Liver (tissue), 9 donors: Measurements from ENCODE around the gene RTL10. TPM values are rescaled to one million over a fixed set of nuclear protein-coding genes. Genes with fewer than 3 reads are reported as not detected.

Experiments
- DNase-seq: peaks from one replicate; pipeline ENCODE4 v3.0.0-alpha.2; 2017; ENCODE audit warnings: low spot score
- H3K27ac ChIP-seq, 2 donors: one replicate each; pipeline ENCODE4 v1.7.0; 2013; ENCODE audit warnings: inconsistent platforms in 2 of 2, low read length in 2 of 2, control low read depth in 1 of 2, low read depth in 1 of 2, mild to moderate bottlenecking in 1 of 2
- H3K27me3 ChIP-seq, 4 donors: one replicate each; pipeline versions ENCODE4 v1.6.1 to v1.7.0; 2013; ENCODE audit warnings: low read length in 3 of 4, inconsistent platforms in 1 of 4, mild to moderate bottlenecking in 1 of 4, moderate library complexity in 1 of 4; ENCODE audit not compliant: control insufficient read depth in 4 of 4, insufficient read depth in 4 of 4
- H3K36me3 ChIP-seq, 4 donors: one replicate each; pipeline versions ENCODE4 v1.6.1 to v1.7.0; 2013; ENCODE audit warnings: low read length in 3 of 4, mild to moderate bottlenecking in 3 of 4, low read depth in 1 of 4, moderate library complexity in 1 of 4; ENCODE audit not compliant: control insufficient read depth in 4 of 4, insufficient read depth in 3 of 4
- H3K4me1 ChIP-seq, 4 donors: one replicate each; pipeline versions ENCODE4 v1.6.1 to v1.7.0; 2013; ENCODE audit warnings: low read length in 3 of 4, mild to moderate bottlenecking in 3 of 4, moderate library complexity in 1 of 4; ENCODE audit not compliant: control insufficient read depth in 4 of 4, insufficient read depth in 4 of 4
- H3K4me3 ChIP-seq, 3 donors: one replicate each; pipeline versions ENCODE4 v1.6.1 to v1.7.0; 2013; ENCODE audit warnings: low read length in 3 of 3, control low read depth in 1 of 3, low read depth in 1 of 3, mild to moderate bottlenecking in 1 of 3
- H3K9ac ChIP-seq, 2 donors: one replicate each; pipeline ENCODE4 v1.7.0; 2013; ENCODE audit warnings: low read length in 2 of 2, mild to moderate bottlenecking in 2 of 2, moderate library complexity in 2 of 2, control low read depth in 1 of 2, low read depth in 1 of 2
- H3K9me3 ChIP-seq, 4 donors: one replicate each; pipeline versions ENCODE4 v1.6.1 to v1.7.0; 2013; ENCODE audit warnings: low read length in 3 of 4; ENCODE audit not compliant: control insufficient read depth in 4 of 4
- EGR1 ChIP-seq, 2 donors: IDR thresholded peaks; 2 replicates each; pipeline ENCODE4 v1.6.1; 2016 to 2018; ENCODE audit warnings: antibody characterized with exemption in 2 of 2, low read depth in 2 of 2
- FOXA1 ChIP-seq: IDR thresholded peaks from 2 replicates; pipeline ENCODE4 v1.6.1; 2016; ENCODE audit warnings: antibody characterized with exemption
- FOXA2 ChIP-seq: IDR thresholded peaks from 2 replicates; pipeline ENCODE4 v1.6.1; 2016; ENCODE audit warnings: antibody characterized with exemption
- GABPA ChIP-seq, 2 donors: IDR thresholded peaks in 1 of 2; conservative IDR thresholded peaks in 1 of 2; 2 replicates each; pipeline ENCODE4 v1.6.1; 2016; ENCODE audit warnings: antibody characterized with exemption in 2 of 2, mild to moderate bottlenecking in 1 of 2, moderate library complexity in 1 of 2
- HNF4A ChIP-seq, 2 donors: conservative IDR thresholded peaks; 2 replicates each; pipeline ENCODE4 v1.6.1; 2016; ENCODE audit warnings: antibody characterized with exemption in 2 of 2, mild to moderate bottlenecking in 2 of 2
- HNF4G ChIP-seq: IDR thresholded peaks from 2 replicates; pipeline ENCODE4 v1.6.1; 2016; ENCODE audit warnings: antibody characterized with exemption
- JUND ChIP-seq, 2 donors: IDR thresholded peaks; 2 replicates each; pipeline ENCODE4 v1.6.1; 2016; ENCODE audit warnings: antibody characterized with exemption in 2 of 2
- MAX ChIP-seq: IDR thresholded peaks from 2 replicates; pipeline ENCODE4 v1.6.1; 2016; ENCODE audit warnings: antibody characterized with exemption
- NR2F2 ChIP-seq: IDR thresholded peaks from 2 replicates; pipeline ENCODE4 v1.6.1; 2016; ENCODE audit warnings: antibody characterized with exemption
- RAD21 ChIP-seq, 2 donors: IDR thresholded peaks; 2 replicates each; pipeline ENCODE4 v1.6.1; 2016; ENCODE audit warnings: antibody characterized with exemption in 2 of 2, mild to moderate bottlenecking in 2 of 2
- REST ChIP-seq: IDR thresholded peaks from 2 replicates; pipeline ENCODE4 v1.6.1; 2016; ENCODE audit warnings: antibody characterized with exemption, mild to moderate bottlenecking
- RXRA ChIP-seq, 2 donors: IDR thresholded peaks; 2 replicates each; pipeline ENCODE4 v1.6.1; 2017 to 2018; ENCODE audit warnings: antibody characterized with exemption in 2 of 2, mild to moderate bottlenecking in 1 of 2
- SP1 ChIP-seq: IDR thresholded peaks from 2 replicates; pipeline ENCODE4 v1.6.1; 2018; ENCODE audit warnings: antibody characterized with exemption, mild to moderate bottlenecking
- TAF1 ChIP-seq: conservative IDR thresholded peaks from 2 replicates; pipeline ENCODE4 v1.6.1; 2016; ENCODE audit warnings: antibody characterized with exemption, mild to moderate bottlenecking
- YY1 ChIP-seq: IDR thresholded peaks from 2 replicates; pipeline ENCODE4 v1.6.1; 2016; ENCODE audit warnings: antibody characterized with exemption, mild to moderate bottlenecking
- WGBS: extraction: QIAGEN DNeasy Blood & Tissue Kit; methylation state at CpG from one replicate; pipeline ENCODE4 v1.1.7; 2013; 5-methylcytosine and 5-hydroxymethylcytosine counted together
- polyA plus RNA-seq, 2 donors: library from polyadenylated mRNA; stranded (reverse) in 1 of 2; unstranded in 1 of 2; fragments of 200-250 nt in 1 of 2; fragments of >200 nt in 1 of 2; fragmentation: Nextera tagmentation in 1 of 2; extraction: Ambion mirVana in 1 of 2; gene quantifications; one replicate each; pipeline versions ENCODE4 v1.2.1 to v1.2.3, GENCODE V29; 2013 to 2015
- total RNA-seq, 2 donors: library from RNA; depleted of rRNA; stranded (reverse); fragments of >200 nt; gene quantifications; one replicate each; pipeline ENCODE4 v1.2.3, GENCODE V29; 2014
- TF ChIP-seq, protein P1 (sequence below): IDR thresholded peaks from 2 replicates; pipeline ENCODE4 v1.6.1; 2016; ENCODE audit warnings: antibody characterized with exemption
- TF ChIP-seq, protein P2 (sequence below): fragments of 150-350 bp; IDR thresholded peaks from 2 replicates; pipeline ENCODE4 v1.5.1; 2017; ENCODE audit warnings: improper control_type of control experiment, low read depth, low read length; ENCODE audit not compliant: missing input control
- TF ChIP-seq, protein P3 (sequence below): IDR thresholded peaks from 2 replicates; pipeline ENCODE4 v1.6.1; 2016; ENCODE audit warnings: antibody characterized with exemption
- donor health status: healthy.
- donor health status: healthy.
- donor health status: healthy.
- donor health status: healthy.
- donor health status: healthy.

The RTL10 gene
- total and polyA plus RNA-seq, 4 donors: 4.2 to 8.3 (median 7.4) TPM

GRCh38 chr22:19875061-19875530 lies 20.4 kb upstream of the RTL10 start:
- no peaks in the 10 kb centered on the region for H3K27me3 ChIP-seq
- no peak overlapping the region for H3K4me3 ChIP-seq
- 88% methylated on average over 12 of the region's 12 CpGs for WGBS
- no peak overlapping the region for H3K9ac ChIP-seq
- no peaks in the 10 kb centered on the region for H3K4me1 ChIP-seq
- no peak for DNase-seq
- H3K9me3 ChIP-seq: no peaks in the 10 kb centered on the region
- peaks cover 0 to 10% (median 3%) of the 10 kb centered on the region in 4 donors for H3K36me3 ChIP-seq
- no peak for TF ChIP-seq MAX
- no peak for TF ChIP-seq GABPA (IDR thresholded peaks at IDR 0.05 in 1 of 2, conservative IDR thresholded peaks at IDR 0.05 in 1 of 2)
- TF ChIP-seq NR2F2: no peak
- TF ChIP-seq FOXA1: no peak
- TF ChIP-seq SP1: no peak
- TF ChIP-seq EGR1 (IDR thresholded peaks at IDR 0.05; ENCODE audit: low read depth in 2 of 2): no peak
- TF ChIP-seq FOXA2: no peak
- no peak for TF ChIP-seq TAF1
- TF ChIP-seq HNF4A (conservative IDR thresholded peaks at IDR 0.05): no peak
- TF ChIP-seq, protein P1, sequence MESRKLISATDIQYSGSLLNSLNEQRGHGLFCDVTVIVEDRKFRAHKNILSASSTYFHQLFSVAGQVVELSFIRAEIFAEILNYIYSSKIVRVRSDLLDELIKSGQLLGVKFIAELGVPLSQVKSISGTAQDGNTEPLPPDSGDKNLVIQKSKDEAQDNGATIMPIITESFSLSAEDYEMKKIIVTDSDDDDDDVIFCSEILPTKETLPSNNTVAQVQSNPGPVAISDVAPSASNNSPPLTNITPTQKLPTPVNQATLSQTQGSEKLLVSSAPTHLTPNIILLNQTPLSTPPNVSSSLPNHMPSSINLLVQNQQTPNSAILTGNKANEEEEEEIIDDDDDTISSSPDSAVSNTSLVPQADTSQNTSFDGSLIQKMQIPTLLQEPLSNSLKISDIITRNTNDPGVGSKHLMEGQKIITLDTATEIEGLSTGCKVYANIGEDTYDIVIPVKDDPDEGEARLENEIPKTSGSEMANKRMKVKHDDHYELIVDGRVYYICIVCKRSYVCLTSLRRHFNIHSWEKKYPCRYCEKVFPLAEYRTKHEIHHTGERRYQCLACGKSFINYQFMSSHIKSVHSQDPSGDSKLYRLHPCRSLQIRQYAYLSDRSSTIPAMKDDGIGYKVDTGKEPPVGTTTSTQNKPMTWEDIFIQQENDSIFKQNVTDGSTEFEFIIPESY: no peak
- no peak for TF ChIP-seq YY1
- no peak for TF ChIP-seq HNF4G
- TF ChIP-seq, protein P2, sequence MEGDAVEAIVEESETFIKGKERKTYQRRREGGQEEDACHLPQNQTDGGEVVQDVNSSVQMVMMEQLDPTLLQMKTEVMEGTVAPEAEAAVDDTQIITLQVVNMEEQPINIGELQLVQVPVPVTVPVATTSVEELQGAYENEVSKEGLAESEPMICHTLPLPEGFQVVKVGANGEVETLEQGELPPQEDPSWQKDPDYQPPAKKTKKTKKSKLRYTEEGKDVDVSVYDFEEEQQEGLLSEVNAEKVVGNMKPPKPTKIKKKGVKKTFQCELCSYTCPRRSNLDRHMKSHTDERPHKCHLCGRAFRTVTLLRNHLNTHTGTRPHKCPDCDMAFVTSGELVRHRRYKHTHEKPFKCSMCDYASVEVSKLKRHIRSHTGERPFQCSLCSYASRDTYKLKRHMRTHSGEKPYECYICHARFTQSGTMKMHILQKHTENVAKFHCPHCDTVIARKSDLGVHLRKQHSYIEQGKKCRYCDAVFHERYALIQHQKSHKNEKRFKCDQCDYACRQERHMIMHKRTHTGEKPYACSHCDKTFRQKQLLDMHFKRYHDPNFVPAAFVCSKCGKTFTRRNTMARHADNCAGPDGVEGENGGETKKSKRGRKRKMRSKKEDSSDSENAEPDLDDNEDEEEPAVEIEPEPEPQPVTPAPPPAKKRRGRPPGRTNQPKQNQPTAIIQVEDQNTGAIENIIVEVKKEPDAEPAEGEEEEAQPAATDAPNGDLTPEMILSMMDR: no peak
- TF ChIP-seq RXRA (IDR thresholded peaks at IDR 0.05): no peak
- no peak for TF ChIP-seq REST
- TF ChIP-seq, protein P3, sequence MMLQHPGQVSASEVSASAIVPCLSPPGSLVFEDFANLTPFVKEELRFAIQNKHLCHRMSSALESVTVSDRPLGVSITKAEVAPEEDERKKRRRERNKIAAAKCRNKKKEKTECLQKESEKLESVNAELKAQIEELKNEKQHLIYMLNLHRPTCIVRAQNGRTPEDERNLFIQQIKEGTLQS: no peak
- no peak for TF ChIP-seq RAD21 (IDR thresholded peaks at IDR 0.05)
- TF ChIP-seq JUND (IDR thresholded peaks at IDR 0.05): no peak
- H3K27ac ChIP-seq: no peak overlapping the region
